Retina (tissue), 1 donor: ENCODE results near the gene TGIF2.
"Not testable (repeated sequence)": the region's sequence is repeated elsewhere in the genome, so short reads cannot be mapped to it uniquely, and the experiment has no call there.

Experiments
- DNase-seq: peaks from one replicate; pipeline ENCODE4 v3.0.0-alpha.2; 2016

Gene TGIF2

GRCh38 chr20:36620917-36621316 lies 47.5 kb downstream of the TGIF2 start:
- DNase-seq = no peak

DNA sequence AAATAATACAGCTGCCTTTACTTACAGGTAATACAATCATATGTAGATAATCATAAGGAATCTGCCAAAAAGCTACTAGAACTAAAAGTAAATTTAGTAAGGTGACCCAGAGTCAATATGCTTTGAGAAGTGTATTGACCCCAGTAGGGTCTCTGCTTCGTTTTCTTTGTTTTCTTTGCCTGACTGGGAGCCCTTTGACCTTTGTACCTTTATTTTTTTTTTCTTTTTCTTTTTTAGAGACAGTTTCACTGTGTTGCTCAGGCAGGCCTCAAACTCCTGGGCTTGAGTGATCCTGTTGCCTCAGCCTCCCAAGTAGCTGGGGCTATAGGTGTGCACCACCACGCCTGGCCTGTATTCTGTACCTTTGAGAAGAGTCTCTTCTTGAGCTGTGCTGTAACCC lies 50.0 kb downstream of the TGIF2 start:
- no peak for DNase-seq

DNA sequence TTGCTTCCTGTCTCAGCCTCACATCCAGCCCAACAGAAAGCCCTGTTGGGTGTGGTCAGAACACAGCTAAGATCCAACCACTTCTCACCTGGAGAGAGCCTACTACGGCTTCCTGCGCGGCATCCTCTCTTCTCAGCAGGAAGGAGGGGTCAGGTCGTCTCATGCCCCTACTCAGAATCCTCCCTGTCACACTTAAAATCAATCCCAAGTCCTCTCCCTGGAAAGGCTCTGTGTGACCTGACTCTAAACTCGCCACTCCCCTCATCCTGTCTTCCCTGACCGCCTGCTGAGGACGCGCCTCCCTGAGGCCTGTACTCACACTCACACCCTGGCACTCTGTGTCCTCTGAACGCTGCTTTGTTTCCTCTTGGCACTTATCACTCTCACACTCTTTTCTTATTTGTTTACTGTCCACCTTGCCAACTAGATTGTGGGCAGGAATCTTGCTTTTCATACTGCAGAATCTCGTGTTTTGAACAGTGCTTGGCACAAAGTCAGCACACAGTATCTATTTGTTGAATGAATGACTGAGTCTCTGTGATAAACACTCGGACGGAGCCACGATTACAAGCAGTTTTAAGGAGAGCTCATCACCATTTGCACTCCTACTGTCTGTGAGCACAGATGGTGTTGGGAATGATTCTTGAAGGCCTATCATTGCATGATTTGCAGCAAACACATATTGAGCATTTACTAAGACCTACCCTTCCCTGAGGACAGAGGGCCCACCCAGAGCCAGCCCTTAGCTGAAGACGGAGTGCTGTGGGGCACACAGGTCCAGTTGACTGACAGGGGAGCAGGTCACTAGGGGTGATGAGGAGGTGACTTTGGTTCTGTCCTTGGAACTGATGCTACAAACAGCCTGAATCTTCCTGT lies 50.9 kb downstream of the TGIF2 start:
- no peak for DNase-seq

DNA sequence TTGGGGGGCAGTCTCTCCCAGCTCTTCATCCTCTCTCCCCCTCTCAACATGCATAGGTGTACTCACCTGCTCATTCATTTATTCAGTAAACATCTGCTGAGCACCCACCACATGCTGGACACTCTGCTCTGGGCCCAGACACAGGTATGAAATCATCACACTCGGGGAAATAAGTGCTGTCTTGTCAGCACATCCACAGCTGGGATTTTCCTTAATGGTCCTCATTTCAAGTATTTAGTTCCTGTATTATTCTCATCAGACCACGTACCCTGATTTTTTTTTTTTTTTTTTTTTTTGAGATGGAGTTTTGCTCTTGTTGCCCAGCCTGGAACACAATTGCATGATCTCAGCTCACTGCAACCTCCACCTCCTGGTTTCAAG lies 51.5 kb downstream of the TGIF2 start:
- DNase-seq = no peak

- DNase-seq = no peak
These were observed 54.7 kb downstream of the TGIF2 start for GRCh38 chr20:36628076-36628475.

GRCh38 chr20:36629719-36630681 lies 56.6 kb downstream of the TGIF2 start:
- DNase-seq = no peak

- DNase-seq = no peak
These were observed 58.2 kb downstream of the TGIF2 start for GRCh38 chr20:36631646-36632045.

DNA sequence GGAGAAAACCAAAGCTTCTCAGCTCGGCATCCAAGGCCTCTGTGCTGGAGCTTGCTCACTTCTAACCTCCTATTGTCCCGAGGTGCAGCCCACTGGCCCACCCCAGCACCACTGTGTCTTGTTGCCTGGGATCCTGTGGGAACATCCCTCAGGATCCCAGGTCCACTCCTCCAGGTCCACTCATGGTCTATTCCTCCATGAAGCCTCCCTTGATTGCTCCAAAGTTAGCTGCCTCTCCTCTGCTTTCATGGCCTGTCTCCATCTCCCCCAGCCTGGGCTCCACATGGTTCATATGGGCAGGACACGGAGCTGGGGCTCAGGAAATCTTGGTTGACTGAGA lies 58.7 kb downstream of the TGIF2 start:
- no peak for DNase-seq

- no peak for DNase-seq
These were observed 59.3 kb downstream of the TGIF2 start for GRCh38 chr20:36632487-36633284.

DNA sequence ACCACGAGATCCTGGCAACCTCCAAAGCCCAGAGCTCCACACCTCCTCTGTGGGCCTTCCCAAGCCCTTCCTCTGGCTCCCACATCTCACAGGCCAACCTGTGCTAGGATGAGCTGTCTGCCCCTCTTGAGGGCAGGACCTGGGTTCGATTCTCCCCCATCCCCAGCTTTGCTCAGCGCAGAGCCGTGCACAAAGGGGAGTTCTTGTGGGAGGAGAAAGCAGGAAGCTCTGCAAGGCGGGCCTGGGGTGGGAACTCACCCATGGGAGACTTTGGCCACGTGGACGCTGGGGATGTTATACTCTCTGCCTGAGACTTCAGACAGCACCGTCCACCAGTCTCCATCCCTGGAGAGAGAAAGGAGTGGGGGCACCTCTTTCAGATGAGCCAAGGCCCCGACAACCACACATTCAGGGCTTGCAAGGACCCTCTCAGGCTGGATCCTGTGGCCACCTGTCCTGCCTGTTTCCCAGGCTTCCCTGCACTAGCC lies 59.9 kb downstream of the TGIF2 start:
- no peak for DNase-seq

GRCh38 chr20:36634342-36634741 lies 60.9 kb downstream of the TGIF2 start:
- no peak for DNase-seq

GRCh38 chr20:36638876-36639400 lies 65.5 kb downstream of the TGIF2 start:
- DNase-seq = not testable (repeated sequence)

GRCh38 chr20:36641506-36641843 lies 68.1 kb downstream of the TGIF2 start:
- DNase-seq = no peak

- DNase-seq = no peak
These were observed 68.7 kb downstream of the TGIF2 start for GRCh38 chr20:36642136-36642535.
